ENCODE data around the gene CERK.

Gene CERK

GRCh38 chr22:46764779-46765485 is 26.9 kb upstream of the CERK start:
- DNase-seq (ENCODE audit: low read depth in 2 of 2, low spot score in 1 of 2): no peak

GRCh38 chr22:46764140-46764680 is 26.2 kb upstream of the CERK start:
- DNase-seq (ENCODE audit: low read depth in 2 of 2, low spot score in 1 of 2): no peak

GRCh38 chr22:46763051-46763705 is 25.1 kb upstream of the CERK start:
- DNase-seq (ENCODE audit: low read depth in 2 of 2, low spot score in 1 of 2): no peak

- peak; percentile 84 to 89 for DNase-seq (ENCODE audit: low read depth in 2 of 2, low spot score in 1 of 2)
These were observed 24.4 kb upstream of the CERK start, which contains the start of gene TBC1D22A for GRCh38 chr22:46762238-46763050. Gene TBC1D22A, plus strand, starts transcription at chr22:46762650. Its CDS starts 137 bp downstream, at chr22:46762787.

- DNase-seq (ENCODE audit: low read depth in 2 of 2, low spot score in 1 of 2): no peak
These were observed 23.6 kb upstream of the CERK start for GRCh38 chr22:46761539-46762237.

GRCh38 chr22:46761017-46761416 is 23.0 kb upstream of the CERK start:
- no peak for DNase-seq (ENCODE audit: low read depth in 2 of 2, low spot score in 1 of 2)

- no peak for DNase-seq (ENCODE audit: low read depth in 2 of 2, low spot score in 1 of 2)
These were observed 20.8 kb upstream of the CERK start for GRCh38 chr22:46758867-46759290.

GRCh38 chr22:46758121-46758520 is 20.1 kb upstream of the CERK start:
- no peak for DNase-seq (ENCODE audit: low read depth in 2 of 2, low spot score in 1 of 2)

GRCh38 chr22:46757104-46757503 is 19.1 kb upstream of the CERK start:
- no peak for DNase-seq (ENCODE audit: low read depth in 2 of 2, low spot score in 1 of 2)

GRCh38 chr22:46756097-46756496 is 18.0 kb upstream of the CERK start:
- DNase-seq (ENCODE audit: low read depth in 2 of 2, low spot score in 1 of 2): no peak

- no peak for DNase-seq (ENCODE audit: low read depth in 2 of 2, low spot score in 1 of 2)
These were observed 17.5 kb upstream of the CERK start for GRCh38 chr22:46755525-46755924.

GRCh38 chr22:46754826-46755225 is 16.8 kb upstream of the CERK start:
- no peak for DNase-seq (ENCODE audit: low read depth in 2 of 2, low spot score in 1 of 2)

- no peak for DNase-seq (ENCODE audit: low read depth in 2 of 2, low spot score in 1 of 2)
These were observed 16.2 kb upstream of the CERK start for GRCh38 chr22:46754110-46754799.

GRCh38 chr22:46753761-46754109 is 15.7 kb upstream of the CERK start:
- DNase-seq (ENCODE audit: low read depth in 2 of 2, low spot score in 1 of 2): no peak

GRCh38 chr22:46753360-46753759 is 15.3 kb upstream of the CERK start:
- DNase-seq (ENCODE audit: low read depth in 2 of 2, low spot score in 1 of 2): no peak

- no peak for DNase-seq (ENCODE audit: low read depth in 2 of 2, low spot score in 1 of 2)
These were observed 14.9 kb upstream of the CERK start for GRCh38 chr22:46752988-46753310.

- no peak for DNase-seq (ENCODE audit: low read depth in 2 of 2, low spot score in 1 of 2)
These were observed 14.4 kb upstream of the CERK start for GRCh38 chr22:46752286-46752987.

- DNase-seq (ENCODE audit: low read depth in 2 of 2, low spot score in 1 of 2): no peak
These were observed 12.9 kb upstream of the CERK start for GRCh38 chr22:46750863-46751443.

- DNase-seq (ENCODE audit: low read depth in 2 of 2, low spot score in 1 of 2): no peak
These were observed 12.4 kb upstream of the CERK start for GRCh38 chr22:46750530-46750800.

All from stimulated activated CD8-positive, alpha-beta memory T cell treated with anti-CD3 and anti-CD28 coated beads, Interleukin-4, amount 100 ng/mL, for 1 hour (primary cell).